Measurements from ENCODE around the gene ATL3.
"Not testable (repeated sequence)": the region's sequence is repeated elsewhere in the genome, so short reads cannot be mapped to it uniquely, and the experiment has no call there.

ATL3 gene, protein sequence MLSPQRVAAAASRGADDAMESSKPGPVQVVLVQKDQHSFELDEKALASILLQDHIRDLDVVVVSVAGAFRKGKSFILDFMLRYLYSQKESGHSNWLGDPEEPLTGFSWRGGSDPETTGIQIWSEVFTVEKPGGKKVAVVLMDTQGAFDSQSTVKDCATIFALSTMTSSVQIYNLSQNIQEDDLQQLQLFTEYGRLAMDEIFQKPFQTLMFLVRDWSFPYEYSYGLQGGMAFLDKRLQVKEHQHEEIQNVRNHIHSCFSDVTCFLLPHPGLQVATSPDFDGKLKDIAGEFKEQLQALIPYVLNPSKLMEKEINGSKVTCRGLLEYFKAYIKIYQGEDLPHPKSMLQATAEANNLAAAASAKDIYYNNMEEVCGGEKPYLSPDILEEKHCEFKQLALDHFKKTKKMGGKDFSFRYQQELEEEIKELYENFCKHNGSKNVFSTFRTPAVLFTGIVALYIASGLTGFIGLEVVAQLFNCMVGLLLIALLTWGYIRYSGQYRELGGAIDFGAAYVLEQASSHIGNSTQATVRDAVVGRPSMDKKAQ

DNA sequence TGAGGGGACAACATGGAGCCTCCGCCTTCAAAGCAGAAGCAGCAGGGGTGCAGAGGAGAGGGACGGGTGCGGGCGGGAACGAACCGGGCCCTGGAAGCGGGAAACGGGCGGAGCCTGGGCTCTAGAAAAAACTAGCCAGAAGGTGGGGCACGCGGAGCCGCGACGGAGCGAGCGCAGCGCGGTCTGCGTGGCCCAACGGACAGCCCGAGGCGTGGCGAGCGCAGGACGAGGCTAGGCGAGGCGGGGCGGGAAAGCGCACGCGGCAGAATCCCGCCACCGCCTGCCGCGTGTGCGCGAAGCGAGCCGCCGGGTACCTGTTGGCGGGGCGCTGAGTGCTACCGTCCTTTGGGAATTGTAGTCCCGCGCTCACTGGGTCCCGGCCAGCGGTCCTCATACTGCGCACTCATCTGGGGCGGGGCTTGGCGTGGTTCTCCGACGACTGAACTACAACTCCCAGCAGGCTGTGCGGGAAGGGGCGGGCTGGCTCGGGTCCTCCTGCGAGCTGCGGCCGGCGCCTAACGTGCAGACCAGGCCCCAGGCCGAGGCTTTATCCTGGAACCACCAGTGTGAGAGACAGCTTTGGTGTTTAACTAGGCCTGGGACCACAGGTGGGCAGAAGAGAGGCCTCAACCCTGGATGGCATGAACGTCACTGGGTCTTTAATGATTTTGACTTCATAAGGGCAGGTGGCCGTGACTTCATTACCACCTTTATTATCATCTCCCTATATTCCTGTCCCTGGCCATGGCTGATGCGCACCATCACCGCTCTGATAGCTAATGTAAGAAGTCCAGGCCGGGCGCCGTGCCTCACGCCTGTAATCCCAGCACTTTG lies at the start of gene ATL3:
TSS of gene ATL3 (minus strand) at position 55 of the 834 bp plus-strand sequence. CDS start at position 14, 41 bp downstream.
- DNase-seq (ENCODE audit: low spot score) = peak; percentile 96

DNA sequence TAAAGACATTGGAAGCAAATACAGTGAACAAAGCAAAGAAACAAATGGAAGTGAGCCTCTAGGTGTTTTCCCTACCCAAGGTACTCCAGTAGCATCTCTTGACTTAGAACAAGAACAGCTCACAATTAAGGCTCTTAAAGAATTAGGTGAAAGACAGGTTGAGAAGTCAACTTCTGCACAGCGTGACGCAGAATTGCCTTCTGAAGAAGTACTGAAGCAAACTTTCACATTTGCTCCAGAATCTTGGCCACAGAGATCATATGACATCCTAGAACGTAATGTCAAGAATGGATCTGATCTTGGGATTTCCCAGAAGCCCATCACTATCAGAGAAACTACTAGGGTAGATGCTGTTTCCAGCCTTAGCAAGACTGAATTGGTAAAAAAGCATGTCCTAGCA lies 49.4 kb upstream of the ATL3 start:
- no peak for DNase-seq (ENCODE audit: low spot score)

DNA sequence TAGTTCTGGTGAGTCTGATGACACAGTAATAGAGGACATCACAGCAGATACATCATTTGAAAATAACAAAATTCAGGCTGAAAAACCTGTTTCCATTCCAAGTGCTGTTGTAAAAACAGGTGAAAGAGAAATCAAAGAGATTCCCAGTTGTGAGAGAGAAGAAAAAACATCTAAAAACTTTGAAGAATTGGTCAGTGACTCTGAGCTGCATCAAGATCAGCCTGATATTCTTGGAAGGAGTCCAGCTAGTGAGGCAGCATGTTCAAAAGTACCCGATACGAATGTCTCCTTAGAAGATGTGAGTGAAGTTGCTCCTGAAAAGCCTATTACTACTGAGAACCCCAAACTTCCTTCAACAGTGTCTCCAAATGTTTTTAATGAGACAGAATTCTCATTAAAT lies 48.8 kb upstream of the ATL3 start:
- DNase-seq (ENCODE audit: low spot score) = peak; percentile 51

GRCh38 chr11:63719001-63719400 lies 47.8 kb upstream of the ATL3 start:
- DNase-seq (ENCODE audit: low spot score) = no peak

DNA sequence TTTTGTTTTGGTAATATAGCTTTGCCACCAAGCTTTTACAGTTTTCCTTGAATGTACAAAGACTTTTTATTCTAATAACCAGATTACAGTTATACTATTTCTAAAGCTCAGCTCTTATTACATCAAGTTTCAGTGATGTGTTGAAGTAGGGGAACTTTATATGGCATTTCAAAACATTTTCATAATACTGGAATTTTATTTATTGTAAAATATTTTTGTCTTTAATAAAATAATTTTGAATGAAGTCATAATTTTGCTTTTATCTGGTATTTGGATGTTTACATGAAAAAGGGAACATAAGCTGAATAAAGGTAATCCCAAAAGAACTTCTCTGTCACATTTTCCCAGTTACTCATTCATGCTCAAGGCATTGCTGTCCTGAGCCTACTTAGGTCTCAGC lies 44.9 kb upstream of the ATL3 start:
- no peak for DNase-seq (ENCODE audit: low spot score)

GRCh38 chr11:63713766-63714165 lies 42.6 kb upstream of the ATL3 start:
- DNase-seq (ENCODE audit: low spot score) = no peak

DNA sequence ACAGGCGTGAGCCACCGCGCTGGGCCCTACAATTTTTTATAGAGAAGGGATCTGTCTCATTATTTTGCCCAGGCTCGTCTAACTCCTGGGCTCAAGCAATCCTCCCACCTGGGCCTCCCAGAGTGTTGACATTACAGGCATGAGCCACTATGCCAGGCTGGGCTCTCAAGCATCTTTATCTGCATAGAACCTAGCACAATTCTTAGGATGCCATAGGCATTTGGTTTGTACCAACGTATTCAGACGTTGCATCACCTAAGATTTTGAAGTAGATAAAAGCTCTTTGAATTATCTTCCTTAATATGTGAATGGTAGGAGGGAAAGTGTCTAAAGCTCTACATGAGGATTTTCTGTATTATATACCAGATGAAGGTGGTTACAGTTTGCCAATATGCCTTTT lies 40.7 kb upstream of the ATL3 start:
- DNase-seq (ENCODE audit: low spot score) = no peak

DNA sequence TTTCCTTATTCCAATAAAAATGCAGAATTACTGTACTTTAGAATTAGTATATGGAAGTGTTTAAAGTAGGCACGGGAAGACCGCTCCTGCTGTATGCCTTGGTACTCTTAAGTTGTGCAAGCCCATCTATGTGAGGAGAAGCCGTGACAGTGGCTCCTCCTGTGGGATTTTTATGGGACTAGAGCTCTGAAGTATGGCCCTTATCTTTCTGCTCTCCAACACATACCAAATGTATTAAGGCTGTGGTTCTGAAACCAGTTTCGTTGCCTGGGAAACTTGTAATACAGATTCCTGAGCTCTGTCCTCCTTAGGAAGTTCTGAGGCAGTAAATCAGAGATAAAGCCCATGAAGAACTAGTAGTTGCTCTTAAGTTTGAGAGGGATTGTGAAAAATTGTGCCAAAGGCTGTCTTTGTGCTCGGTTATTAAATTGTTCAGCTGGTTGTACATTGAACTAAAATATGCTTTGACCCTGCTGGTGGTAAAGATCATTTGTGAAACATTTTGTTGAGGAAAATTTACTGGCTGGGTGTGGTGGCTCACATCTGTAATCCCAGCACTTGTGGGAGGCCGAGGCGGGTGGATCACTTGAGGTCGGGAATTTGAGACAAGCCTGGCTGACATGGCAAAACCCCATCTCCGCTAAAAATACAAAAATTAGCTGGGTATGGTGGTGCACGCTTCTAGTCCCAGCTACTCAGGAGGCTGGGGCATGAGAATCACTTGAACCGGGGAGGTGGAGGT lies 39.5 kb upstream of the ATL3 start:
- no peak for DNase-seq (ENCODE audit: low spot score)

GRCh38 chr11:63709336-63709884 lies 38.2 kb upstream of the ATL3 start:
- no peak for DNase-seq (ENCODE audit: low spot score)

DNA sequence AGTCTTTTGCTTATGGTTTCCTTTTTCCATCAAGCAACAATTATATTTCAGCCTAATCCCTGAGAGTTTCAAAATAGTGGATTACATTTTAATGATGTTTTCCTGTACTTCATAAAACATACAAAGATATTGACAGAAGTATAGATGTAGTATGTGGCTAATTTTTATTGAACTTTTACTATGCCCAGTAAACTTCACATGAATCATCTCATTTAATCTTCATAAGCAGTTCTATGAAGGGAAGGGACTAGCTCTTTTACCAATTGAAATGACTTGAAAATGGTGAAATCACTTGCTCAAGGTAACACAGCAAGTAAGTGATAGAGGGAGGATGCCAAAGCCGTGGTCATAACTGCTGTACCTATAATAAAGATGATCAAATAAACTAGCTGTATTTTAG lies 37.6 kb upstream of the ATL3 start:
- no peak for DNase-seq (ENCODE audit: low spot score)

DNA sequence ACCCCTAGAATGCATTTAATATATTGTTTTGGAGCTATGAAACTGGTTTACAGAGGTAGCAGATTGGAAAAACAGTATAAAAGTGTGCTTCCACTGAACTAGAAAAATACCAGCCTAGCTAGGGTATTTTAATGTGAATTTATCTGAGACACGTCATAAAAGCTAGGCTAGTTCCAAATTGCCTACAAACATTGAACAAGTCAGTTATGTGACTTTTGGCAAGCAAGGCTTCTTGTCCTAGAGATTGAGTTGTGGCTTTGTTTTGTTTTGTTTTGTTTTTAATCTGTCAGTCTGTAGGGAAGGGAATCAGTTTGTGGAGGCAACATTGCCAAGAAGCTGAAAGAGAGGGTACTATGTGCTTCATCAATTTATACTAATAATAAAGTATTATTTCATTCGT lies 34.4 kb upstream of the ATL3 start:
- DNase-seq (ENCODE audit: low spot score) = no peak

- no peak for DNase-seq (ENCODE audit: low spot score)
These were observed 28.7 kb upstream of the ATL3 start for GRCh38 chr11:63699896-63700295.

DNA sequence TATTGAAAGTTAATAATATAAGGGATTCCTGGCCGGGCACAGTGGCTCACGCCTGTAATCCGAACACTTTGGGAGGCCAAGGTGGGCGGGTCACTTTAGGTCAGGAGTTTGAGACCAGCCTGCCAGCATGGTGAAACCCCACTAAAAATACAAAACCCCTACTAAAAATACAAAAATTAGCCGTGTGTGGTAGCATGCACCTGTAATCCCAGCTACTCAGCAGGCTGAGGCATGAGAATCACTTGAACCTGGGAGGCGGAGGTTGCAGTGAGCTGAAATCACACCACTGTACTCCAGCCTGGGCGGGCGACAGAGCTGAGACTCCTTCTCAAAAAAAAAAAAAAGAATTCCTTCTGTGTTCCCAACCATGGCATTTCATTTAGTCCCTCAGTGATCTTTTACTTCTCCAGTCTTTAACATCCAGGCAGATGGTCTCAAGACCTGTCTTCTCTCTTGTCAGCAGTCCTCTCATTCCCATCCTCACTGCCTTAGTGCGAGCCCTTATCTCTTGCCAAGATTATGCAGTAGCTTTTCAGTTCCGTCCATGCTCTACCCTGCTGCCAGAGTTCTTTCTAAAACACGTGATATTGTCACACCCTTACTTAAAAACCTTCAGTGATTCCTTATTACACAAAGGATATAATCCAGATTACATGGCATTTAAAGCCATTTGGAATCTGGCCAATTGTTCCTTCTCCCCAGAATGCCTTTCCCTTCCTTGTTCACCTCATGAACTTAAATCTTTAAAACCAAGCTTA lies 28.0 kb upstream of the ATL3 start:
- DNase-seq (ENCODE audit: low spot score) = peak; percentile 62

DNA sequence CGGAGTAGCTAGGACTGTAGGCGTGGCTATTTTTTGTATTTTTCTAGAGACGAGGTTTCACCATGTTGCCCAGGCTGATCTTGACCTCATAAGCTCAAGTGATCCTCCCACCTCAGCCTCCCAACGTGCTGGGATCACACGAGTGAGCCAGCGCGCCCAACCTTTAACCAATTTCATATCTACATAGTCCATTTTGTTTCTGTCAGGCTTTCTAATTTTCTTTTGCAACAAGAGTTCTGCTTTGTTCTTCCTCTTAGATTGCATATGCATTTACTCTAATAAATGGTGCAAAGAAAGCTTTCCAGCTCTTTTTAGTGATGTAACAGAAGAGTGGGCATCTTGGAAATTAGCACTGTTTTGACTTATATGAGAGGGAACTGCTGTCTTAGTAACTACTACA lies 23.4 kb upstream of the ATL3 start:
- no peak for DNase-seq (ENCODE audit: low spot score)

GRCh38 chr11:63687845-63688244 lies 16.7 kb upstream of the ATL3 start:
- DNase-seq (ENCODE audit: low spot score) = no peak

DNA sequence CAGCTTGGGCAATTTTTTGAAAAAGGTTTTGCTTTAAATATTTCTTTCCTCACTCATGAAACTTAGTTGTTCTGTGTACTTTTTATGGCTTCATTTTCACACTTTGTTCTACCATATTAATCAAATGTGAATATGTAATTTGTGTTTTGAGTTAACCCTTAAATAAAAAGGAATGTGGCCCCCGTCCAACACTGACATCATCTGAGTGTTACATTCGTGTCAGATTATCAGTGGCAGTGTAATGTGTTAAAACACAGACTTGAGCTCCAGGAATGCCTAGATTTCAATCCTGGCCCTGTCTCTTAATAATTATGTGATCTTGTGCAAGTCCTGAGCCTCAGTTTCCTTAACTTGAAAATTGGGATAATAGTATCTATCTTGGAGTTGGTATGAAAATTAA lies 15.8 kb upstream of the ATL3 start:
- DNase-seq (ENCODE audit: low spot score) = no peak

DNA sequence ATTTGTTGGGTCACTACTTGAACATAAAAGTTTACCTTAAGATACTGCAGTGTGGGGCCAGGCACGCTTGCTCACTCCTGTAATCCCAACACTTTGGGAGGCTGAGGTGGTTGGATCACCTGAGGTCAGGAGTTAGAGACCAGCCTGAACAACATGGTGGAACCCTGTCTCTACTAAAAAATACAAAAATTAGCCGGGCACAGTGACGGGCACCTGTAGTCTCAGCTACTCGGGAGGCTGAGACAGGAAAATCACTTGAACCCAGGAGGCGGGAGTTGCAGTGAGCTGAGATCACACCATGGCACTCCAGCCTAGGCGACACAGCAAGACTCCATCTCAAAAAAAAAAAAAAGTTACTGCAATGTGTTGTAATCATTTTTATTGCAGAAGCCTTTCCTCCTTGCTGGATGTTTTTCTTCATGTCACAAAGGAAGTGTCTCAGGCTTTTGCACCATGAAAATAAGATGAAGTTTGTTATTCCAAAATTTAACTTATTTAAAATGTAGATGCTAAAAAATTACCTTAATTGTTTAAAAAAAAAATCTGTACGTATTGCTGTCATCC lies 14.1 kb upstream of the ATL3 start:
- not testable (repeated sequence) for DNase-seq (ENCODE audit: low spot score)

GRCh38 chr11:63683133-63683991 lies 12.2 kb upstream of the ATL3 start:
- peak; percentile 34 for DNase-seq (ENCODE audit: low spot score)

- DNase-seq (ENCODE audit: low spot score) = peak; percentile 68
These were observed 11.2 kb upstream of the ATL3 start for GRCh38 chr11:63682066-63683021.
